Mucosa of rectum (tissue), 2 donors: ENCODE results near the gene CDH5.

ENCODE experiments used
- H3K27ac ChIP-seq, 2 donors: one replicate each; pipeline ENCODE4 v1.7.0; 2013; ENCODE audit warnings: inconsistent platforms in 2 of 2, low read depth in 2 of 2, low read length in 2 of 2
- H3K27me3 ChIP-seq, 2 donors: one replicate each; pipeline ENCODE4 v1.7.0; 2013; ENCODE audit warnings: low read length in 2 of 2; ENCODE audit not compliant: control insufficient read depth in 2 of 2, insufficient read depth in 2 of 2
- H3K36me3 ChIP-seq, 2 donors: one replicate each; pipeline ENCODE4 v1.7.0; 2013; ENCODE audit warnings: low read length in 2 of 2; ENCODE audit not compliant: control insufficient read depth in 2 of 2, insufficient read depth in 2 of 2
- H3K4me1 ChIP-seq, 2 donors: one replicate each; pipeline ENCODE4 v1.7.0; 2013; ENCODE audit warnings: low read length in 2 of 2, mild to moderate bottlenecking in 1 of 2; ENCODE audit not compliant: control insufficient read depth in 2 of 2, insufficient read depth in 2 of 2
- H3K4me3 ChIP-seq, 2 donors: one replicate each; pipeline ENCODE4 v1.7.0; 2013; ENCODE audit warnings: low read length in 2 of 2
- H3K9ac ChIP-seq, 2 donors: one replicate each; pipeline ENCODE4 v1.7.0; 2013; ENCODE audit warnings: low read length in 2 of 2, low read depth in 1 of 2, mild to moderate bottlenecking in 1 of 2
- H3K9me3 ChIP-seq, 2 donors: one replicate each; pipeline ENCODE4 v1.7.0; 2013; ENCODE audit warnings: low read length in 2 of 2; ENCODE audit not compliant: control insufficient read depth in 2 of 2
- donor health status: healthy.
- donor health status: Normal muscosa, but diverticular disease.

Gene CDH5

DNA sequence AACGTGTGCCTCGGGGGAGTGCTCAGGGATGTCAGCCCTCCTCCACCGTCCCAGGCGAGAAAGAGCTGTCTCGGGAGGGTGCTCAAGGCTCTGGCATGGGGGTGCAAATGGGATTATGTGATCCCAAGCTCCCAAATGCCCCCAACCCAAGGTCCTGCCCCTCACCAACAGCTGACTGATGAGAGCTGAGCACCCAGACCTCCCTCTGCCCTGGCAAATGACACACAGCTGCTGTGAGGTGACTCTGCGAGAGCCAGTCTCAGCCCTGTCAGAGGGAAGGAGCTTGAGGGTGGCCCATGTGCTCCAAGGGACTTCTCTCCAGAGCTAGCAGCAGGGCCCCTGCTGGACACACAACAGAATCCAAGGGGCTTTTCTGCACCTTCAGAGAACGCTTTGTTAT lies 7.7 kb downstream of the CDH5 start:
- no peak overlapping the region for H3K27ac ChIP-seq

DNA sequence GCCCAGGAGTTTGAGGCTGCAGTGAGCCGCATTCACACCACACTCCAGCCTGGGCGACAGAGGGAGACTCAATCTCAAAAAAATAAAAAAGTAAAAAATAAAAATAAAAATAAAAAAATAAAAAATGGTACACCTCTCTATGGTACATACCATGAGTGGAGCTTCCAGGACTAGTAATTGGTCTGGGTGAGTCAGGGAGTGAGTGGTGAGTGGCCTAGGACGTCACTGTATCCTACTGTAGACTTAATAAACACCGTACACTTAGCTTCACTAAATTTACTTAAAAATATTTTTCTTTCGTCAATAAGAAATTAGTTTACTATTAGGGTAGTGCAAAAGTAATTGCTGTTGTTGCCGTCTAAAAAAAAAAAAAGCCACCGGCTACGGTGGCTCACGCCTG lies 9.0 kb downstream of the CDH5 start:
- Histone ChIP-seq H3K9me3 (no peaks in the 10 kb centered on the region), H3K36me3 (no peaks in the 10 kb centered on the region), H3K9ac (no peak overlapping the region), H3K4me1 (peaks cover 0 to 5% of the 10 kb centered on the region in 2 donors), H3K4me3 (no peak overlapping the region), H3K27me3 (no peaks in the 10 kb centered on the region), H3K27ac (no peak overlapping the region)

More for the DNA sequence above, 7.7 kb downstream of the CDH5 start:
- H3K9me3 ChIP-seq, result no peaks in the 10 kb centered on the region
- no peak overlapping the region for H3K9ac ChIP-seq
- peaks cover 0 to 2% of the 10 kb centered on the region in 2 donors for H3K4me1 ChIP-seq
- no peak overlapping the region for H3K4me3 ChIP-seq
- no peaks in the 10 kb centered on the region for H3K36me3 ChIP-seq
- no peaks in the 10 kb centered on the region for H3K27me3 ChIP-seq

DNA sequence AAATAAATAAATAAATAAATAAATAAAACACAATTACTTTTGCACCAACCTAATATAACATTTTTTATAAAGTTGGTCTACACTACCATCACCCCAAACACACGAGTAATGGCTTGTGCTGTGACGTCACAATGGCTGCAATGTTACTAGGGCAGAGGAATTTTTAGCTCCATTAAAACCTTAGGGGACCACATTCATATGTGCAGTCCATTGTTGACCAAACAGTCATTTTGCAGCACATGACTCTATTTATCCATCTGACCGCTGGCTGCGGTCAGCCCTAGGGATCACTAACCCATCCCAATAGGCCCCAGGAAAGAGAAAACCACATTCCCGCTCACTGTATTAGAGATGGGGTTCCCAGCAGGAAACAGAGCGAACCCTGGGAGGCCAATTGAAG lies 9.6 kb downstream of the CDH5 start:
- Histone ChIP-seq H3K9me3 (no peaks in the 10 kb centered on the region), H3K4me1 (peaks cover 0 to 5% of the 10 kb centered on the region in 2 donors), H3K4me3 (no peak overlapping the region), H3K36me3 (no peaks in the 10 kb centered on the region), H3K27ac (no peak overlapping the region), H3K9ac (no peak overlapping the region), H3K27me3 (no peaks in the 10 kb centered on the region)

DNA sequence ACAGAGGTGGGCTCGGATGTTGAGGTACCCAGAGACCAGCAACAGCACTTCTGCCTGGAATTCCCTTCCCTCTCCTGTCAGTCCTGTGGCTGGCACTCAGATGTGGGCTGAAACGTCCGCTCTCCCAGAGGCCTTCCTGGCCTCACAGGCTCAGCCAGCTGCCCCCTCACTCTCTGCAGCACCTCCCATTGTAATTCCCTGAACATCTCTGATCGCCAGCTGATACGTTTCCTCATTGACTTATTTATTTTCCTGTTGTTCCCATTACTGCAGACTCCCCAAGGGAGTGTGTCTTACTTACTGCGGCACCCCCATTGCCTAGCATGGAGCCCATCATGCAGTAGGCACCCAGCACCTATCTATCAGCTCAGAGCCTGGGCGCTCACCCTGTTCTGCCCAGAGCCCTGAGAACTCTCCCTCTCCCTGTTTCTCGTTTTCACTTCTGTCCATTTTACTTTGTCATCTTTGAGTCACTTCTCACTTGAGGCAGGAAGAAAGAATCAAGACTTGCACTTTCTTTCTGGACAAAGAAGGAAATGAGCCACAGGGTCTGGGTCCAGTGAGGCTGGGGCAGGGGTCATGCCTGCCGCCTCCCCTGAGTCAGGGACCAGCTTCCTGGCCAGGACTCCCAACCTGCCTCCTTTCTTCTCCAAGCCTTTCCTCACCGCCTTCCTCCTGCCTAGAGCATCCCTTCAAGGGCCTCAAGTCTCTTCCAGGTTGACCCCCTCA lies 10.2 kb downstream of the CDH5 start:
- Histone ChIP-seq H3K36me3 (no peaks in the 10 kb centered on the region), H3K9me3 (no peaks in the 10 kb centered on the region), H3K9ac (no peak overlapping the region), H3K4me1 (peaks cover 0 to 5% of the 10 kb centered on the region in 2 donors), H3K27ac (no peak overlapping the region), H3K27me3 (no peaks in the 10 kb centered on the region), H3K4me3 (no peak overlapping the region)

DNA sequence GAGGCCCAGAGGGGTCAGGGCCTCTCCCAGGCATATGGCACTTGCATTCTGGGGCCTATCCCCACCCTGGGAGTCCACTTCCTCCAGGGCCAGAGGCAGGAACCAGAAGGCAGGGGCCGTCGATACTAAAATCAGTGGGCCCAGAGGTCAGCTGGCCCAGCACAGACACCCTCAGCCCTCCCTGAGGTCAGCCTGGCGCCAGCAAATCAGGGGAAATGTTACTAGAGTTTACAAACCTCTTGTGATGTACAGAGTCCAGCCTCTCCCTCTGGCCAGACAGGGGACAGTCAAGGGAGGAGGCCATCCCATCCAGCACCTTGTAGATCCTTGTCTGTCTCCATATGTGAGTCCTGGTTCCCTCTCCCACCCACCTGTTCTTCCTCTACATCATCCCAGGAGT lies 10.8 kb downstream of the CDH5 start:
- Histone ChIP-seq H3K9ac (no peak overlapping the region), H3K9me3 (no peaks in the 10 kb centered on the region), H3K36me3 (no peaks in the 10 kb centered on the region), H3K27ac (no peak overlapping the region), H3K27me3 (no peaks in the 10 kb centered on the region), H3K4me1 (peaks cover 0 to 5% of the 10 kb centered on the region in 2 donors), H3K4me3 (no peak overlapping the region)

DNA sequence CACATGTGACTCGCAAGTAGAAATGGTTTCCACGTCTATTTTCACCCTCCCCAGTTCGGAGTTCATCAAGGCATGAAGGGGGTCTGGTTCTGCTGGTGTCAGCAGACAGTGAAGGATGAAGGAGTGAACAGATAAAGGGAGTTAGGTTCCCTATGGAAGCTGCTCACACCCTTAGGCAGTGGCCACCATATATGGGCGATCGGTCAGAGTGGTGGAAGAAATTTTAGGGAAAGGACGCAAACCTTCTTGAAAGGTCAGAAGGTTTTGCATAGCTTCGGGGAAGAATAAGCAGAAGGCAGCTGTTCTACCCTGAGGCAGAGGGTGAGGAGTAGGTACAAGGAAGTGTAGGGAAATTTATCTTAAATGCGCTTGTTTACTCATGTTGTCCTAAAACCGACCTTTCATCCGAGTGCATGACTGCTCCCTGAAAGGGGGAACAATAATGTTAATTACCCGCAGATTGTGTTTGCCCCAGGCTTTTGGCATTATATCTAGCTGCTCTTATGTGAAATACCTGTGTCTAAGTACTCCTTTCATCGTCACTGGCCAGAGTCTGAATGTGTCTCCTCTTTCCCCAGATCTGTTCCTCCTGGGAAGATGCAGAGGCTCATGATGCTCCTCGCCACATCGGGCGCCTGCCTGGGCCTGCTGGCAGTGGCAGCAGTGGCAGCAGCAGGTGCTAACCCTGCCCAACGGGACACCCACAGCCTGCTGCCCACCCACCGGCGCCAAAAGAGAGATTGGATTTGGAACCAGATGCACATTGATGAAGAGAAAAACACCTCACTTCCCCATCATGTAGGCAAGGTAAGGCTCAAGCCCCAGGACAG lies 12.5 kb downstream of the CDH5 start:
- no peak overlapping the region for H3K4me3 ChIP-seq
- H3K9ac ChIP-seq, result no peak overlapping the region
- H3K36me3 ChIP-seq, result no peaks in the 10 kb centered on the region
- no peaks in the 10 kb centered on the region for H3K27me3 ChIP-seq
- H3K4me1 ChIP-seq, result peaks cover 0 to 5% of the 10 kb centered on the region in 2 donors
- no peak overlapping the region for H3K27ac ChIP-seq
- H3K9me3 ChIP-seq, result no peaks in the 10 kb centered on the region

DNA sequence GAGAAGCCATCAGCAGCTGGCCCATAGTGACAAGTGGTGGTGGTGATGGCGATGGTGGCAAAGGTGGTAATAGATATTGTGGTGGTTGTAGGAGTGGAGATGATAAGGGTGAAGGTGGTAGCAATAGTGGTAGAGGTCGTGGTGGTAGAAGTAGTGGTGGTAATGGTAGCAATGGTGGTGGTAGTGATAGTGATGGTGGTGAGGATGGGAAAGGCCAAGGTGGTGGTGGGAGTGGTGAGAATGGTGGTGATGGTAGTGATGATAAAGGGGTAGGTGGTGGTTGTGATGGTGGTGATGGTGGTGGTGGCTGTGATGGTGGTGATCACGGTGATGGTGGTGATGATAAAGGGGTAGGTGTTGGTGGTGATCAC lies 13.1 kb downstream of the CDH5 start:
- Histone ChIP-seq H3K27ac (no peak overlapping the region), H3K4me3 (no peak overlapping the region), H3K27me3 (no peaks in the 10 kb centered on the region), H3K36me3 (no peaks in the 10 kb centered on the region), H3K9ac (no peak overlapping the region), H3K4me1 (peaks cover 0 to 5% of the 10 kb centered on the region in 2 donors), H3K9me3 (no peaks in the 10 kb centered on the region)

DNA sequence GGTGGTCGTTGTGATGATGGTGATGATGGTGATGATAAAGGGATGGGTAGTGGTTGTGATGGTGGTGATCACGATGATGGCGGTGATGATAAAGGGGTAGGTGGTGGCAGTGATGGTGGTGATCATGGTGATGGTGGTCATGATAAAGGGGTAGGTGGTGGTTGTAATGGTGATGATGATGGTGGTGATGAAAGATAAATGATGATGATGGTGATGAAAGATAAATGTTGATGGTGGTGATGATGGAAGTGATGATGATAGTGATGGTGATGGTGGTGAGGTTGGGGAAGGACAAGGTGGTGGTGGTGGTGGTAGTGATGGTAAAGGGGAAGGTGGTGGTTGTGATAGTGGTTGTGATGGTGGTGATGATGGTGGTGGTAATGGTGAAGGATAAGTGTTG lies 13.9 kb downstream of the CDH5 start:
- Histone ChIP-seq H3K27ac (no peak overlapping the region), H3K9ac (no peak overlapping the region), H3K36me3 (no peaks in the 10 kb centered on the region), H3K27me3 (no peaks in the 10 kb centered on the region), H3K9me3 (no peaks in the 10 kb centered on the region), H3K4me3 (no peak overlapping the region), H3K4me1 (peaks cover 0 to 5% of the 10 kb centered on the region in 2 donors)

DNA sequence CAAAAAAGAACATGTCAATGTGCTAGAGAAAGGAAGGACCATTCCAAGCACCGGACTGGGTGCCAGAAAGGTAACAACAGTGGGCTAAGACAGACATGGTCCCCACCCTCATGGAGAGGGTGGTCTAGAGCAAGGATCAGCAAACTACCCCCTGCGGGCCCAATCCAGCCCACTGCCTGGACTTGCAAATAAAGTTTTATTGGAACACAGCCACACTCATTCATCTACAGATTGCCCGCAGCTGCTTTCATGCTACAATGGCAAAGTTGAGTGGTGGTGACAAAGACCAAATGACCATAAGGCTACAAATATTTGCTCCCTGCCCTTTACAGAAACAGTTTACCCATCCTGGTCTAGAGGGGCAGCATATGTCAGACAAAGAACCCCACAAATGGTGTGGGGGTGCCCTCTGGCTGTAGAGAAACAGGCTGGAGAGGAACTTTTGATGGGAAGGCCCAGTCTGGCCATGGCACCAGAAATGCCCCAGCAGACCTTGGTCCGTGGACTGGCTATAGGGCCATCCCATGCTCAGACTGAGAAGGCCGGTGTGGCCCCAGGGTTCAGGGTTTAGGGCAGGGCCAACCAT lies 15.2 kb downstream of the CDH5 start:
- Histone ChIP-seq H3K27ac (peak overlapping the region in 1 of 2 donors; percentile 32), H3K36me3 (no peaks in the 10 kb centered on the region), H3K9ac (no peak overlapping the region), H3K9me3 (no peaks in the 10 kb centered on the region), H3K4me3 (no peak overlapping the region), H3K27me3 (no peaks in the 10 kb centered on the region), H3K4me1 (peaks cover 0 to 5% of the 10 kb centered on the region in 2 donors)
